ENCODE measurements around the gene TNFRSF12A. TPM values are rescaled to one million over a fixed set of nuclear protein-coding genes. Genes with fewer than 3 reads are reported as not detected.
A peak's percentile ranks its signal among the peaks of the same experiment; 100 is the strongest.

The TNFRSF12A gene
- total and polyA plus RNA-seq, 2 of the 13 experiments (the other 11 are each of a cell fraction or from before 2014, with no cell fraction given): 61.9 to 66.0 TPM

DNA sequence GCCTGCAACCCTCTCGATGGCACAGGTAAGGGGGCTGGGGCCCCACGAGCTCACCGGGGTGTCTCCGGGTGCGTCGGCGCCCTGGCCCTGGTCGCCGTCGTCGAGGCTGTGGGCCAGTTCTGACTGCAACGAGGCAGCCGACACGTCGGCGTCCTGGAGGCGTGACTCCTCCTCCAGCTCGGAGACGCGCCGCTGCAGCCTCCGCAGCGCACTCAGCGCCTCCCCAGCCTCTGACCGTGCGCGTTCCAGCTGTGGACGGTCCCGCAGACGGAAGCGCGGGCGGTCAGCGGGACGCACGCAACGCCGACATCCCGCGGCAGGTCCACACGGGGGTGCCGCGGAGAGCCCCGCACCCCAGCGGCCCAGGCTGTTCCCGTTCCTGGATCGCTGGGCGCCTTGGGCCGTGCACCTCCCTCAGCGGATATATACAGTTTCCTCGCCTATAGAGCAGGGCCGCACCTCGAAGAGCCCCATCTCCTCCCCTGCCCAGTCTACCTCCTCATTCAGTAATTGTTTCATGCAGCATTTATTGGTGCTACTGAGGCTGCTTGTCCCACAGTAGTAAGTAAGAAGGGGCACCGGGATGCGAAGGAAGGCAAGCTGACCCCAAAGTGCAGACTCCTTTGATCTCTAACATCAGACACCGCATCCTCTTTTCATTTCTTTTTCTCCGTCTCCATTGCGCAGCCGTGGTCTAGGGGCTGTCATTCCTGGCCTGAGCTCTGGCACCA lies 9.5 kb downstream of the TNFRSF12A start (continued):
- TF ChIP-seq, protein P1, sequence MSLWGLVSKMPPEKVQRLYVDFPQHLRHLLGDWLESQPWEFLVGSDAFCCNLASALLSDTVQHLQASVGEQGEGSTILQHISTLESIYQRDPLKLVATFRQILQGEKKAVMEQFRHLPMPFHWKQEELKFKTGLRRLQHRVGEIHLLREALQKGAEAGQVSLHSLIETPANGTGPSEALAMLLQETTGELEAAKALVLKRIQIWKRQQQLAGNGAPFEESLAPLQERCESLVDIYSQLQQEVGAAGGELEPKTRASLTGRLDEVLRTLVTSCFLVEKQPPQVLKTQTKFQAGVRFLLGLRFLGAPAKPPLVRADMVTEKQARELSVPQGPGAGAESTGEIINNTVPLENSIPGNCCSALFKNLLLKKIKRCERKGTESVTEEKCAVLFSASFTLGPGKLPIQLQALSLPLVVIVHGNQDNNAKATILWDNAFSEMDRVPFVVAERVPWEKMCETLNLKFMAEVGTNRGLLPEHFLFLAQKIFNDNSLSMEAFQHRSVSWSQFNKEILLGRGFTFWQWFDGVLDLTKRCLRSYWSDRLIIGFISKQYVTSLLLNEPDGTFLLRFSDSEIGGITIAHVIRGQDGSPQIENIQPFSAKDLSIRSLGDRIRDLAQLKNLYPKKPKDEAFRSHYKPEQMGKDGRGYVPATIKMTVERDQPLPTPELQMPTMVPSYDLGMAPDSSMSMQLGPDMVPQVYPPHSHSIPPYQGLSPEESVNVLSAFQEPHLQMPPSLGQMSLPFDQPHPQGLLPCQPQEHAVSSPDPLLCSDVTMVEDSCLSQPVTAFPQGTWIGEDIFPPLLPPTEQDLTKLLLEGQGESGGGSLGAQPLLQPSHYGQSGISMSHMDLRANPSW (CRISPR knock-in tag; IDR thresholded peaks at IDR 0.05; ENCODE audit: borderline replicate concordance): no peak
- TF ChIP-seq HNRNPL (IDR thresholded peaks at IDR 0.05; ENCODE audit: low read depth, low read length) (no peak), ZNF354B (CRISPR knock-in tag; IDR thresholded peaks at IDR 0.05) (no peak), ZNF296 (CRISPR knock-in tag; conservative IDR thresholded peaks at IDR 0.05) (no peak), HMGA1 (CRISPR knock-in tag; conservative IDR thresholded peaks at IDR 0.05) (no peak), HDAC1 (CRISPR knock-in tag; IDR thresholded peaks at IDR 0.05) (no peak), AGO2 (optimal IDR thresholded peaks at IDR 0.05; ENCODE audit: low read depth, low read length) (peak; percentile 68), PCBP2 (optimal IDR thresholded peaks at IDR 0.05; ENCODE audit: low read depth, low read length, poor library complexity, severe bottlenecking) (no peak), ZNF337 (CRISPR knock-in tag; IDR thresholded peaks at IDR 0.05; ENCODE audit: borderline replicate concordance, low read depth) (no peak), KLF9 (CRISPR knock-in tag; IDR thresholded peaks at IDR 0.05; ENCODE audit: low read depth) (no peak), ZNF672 (CRISPR knock-in tag; IDR thresholded peaks at IDR 0.05) (no peak), KDM2A (CRISPR knock-in tag; IDR thresholded peaks at IDR 0.05; ENCODE audit: borderline replicate concordance, low read depth) (peak; percentile 81; the same call in 1 of the 2 replicates), ZBTB7B (CRISPR knock-in tag; IDR thresholded peaks at IDR 0.05) (no peak)
- TF ChIP-seq, protein P2, sequence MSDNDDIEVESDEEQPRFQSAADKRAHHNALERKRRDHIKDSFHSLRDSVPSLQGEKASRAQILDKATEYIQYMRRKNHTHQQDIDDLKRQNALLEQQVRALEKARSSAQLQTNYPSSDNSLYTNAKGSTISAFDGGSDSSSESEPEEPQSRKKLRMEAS (IDR thresholded peaks at IDR 0.05): peak; percentile 76
- TF ChIP-seq, protein P3, sequence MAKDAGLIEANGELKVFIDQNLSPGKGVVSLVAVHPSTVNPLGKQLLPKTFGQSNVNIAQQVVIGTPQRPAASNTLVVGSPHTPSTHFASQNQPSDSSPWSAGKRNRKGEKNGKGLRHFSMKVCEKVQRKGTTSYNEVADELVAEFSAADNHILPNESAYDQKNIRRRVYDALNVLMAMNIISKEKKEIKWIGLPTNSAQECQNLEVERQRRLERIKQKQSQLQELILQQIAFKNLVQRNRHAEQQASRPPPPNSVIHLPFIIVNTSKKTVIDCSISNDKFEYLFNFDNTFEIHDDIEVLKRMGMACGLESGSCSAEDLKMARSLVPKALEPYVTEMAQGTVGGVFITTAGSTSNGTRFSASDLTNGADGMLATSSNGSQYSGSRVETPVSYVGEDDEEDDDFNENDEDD (CRISPR knock-in tag; IDR thresholded peaks at IDR 0.05; ENCODE audit: borderline replicate concordance): peak; percentile 39; the same call in 1 of the 2 replicates
- TF ChIP-seq, protein P4, sequence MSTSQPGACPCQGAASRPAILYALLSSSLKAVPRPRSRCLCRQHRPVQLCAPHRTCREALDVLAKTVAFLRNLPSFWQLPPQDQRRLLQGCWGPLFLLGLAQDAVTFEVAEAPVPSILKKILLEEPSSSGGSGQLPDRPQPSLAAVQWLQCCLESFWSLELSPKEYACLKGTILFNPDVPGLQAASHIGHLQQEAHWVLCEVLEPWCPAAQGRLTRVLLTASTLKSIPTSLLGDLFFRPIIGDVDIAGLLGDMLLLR (CRISPR knock-in tag; IDR thresholded peaks at IDR 0.05): no peak
- TF ChIP-seq, protein P5, sequence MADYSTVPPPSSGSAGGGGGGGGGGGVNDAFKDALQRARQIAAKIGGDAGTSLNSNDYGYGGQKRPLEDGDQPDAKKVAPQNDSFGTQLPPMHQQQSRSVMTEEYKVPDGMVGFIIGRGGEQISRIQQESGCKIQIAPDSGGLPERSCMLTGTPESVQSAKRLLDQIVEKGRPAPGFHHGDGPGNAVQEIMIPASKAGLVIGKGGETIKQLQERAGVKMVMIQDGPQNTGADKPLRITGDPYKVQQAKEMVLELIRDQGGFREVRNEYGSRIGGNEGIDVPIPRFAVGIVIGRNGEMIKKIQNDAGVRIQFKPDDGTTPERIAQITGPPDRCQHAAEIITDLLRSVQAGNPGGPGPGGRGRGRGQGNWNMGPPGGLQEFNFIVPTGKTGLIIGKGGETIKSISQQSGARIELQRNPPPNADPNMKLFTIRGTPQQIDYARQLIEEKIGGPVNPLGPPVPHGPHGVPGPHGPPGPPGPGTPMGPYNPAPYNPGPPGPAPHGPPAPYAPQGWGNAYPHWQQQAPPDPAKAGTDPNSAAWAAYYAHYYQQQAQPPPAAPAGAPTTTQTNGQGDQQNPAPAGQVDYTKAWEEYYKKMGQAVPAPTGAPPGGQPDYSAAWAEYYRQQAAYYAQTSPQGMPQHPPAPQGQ (CRISPR knock-in tag; IDR thresholded peaks at IDR 0.05; ENCODE audit: borderline replicate concordance): no peak
- TF ChIP-seq, protein P6, sequence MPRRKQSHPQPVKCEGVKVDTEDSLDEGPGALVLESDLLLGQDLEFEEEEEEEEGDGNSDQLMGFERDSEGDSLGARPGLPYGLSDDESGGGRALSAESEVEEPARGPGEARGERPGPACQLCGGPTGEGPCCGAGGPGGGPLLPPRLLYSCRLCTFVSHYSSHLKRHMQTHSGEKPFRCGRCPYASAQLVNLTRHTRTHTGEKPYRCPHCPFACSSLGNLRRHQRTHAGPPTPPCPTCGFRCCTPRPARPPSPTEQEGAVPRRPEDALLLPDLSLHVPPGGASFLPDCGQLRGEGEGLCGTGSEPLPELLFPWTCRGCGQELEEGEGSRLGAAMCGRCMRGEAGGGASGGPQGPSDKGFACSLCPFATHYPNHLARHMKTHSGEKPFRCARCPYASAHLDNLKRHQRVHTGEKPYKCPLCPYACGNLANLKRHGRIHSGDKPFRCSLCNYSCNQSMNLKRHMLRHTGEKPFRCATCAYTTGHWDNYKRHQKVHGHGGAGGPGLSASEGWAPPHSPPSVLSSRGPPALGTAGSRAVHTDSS (CRISPR knock-in tag; conservative IDR thresholded peaks at IDR 0.05): no peak
- TF ChIP-seq, protein P7, sequence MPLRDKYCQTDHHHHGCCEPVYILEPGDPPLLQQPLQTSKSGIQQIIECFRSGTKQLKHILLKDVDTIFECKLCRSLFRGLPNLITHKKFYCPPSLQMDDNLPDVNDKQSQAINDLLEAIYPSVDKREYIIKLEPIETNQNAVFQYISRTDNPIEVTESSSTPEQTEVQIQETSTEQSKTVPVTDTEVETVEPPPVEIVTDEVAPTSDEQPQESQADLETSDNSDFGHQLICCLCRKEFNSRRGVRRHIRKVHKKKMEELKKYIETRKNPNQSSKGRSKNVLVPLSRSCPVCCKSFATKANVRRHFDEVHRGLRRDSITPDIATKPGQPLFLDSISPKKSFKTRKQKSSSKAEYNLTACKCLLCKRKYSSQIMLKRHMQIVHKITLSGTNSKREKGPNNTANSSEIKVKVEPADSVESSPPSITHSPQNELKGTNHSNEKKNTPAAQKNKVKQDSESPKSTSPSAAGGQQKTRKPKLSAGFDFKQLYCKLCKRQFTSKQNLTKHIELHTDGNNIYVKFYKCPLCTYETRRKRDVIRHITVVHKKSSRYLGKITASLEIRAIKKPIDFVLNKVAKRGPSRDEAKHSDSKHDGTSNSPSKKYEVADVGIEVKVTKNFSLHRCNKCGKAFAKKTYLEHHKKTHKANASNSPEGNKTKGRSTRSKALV (CRISPR knock-in tag; IDR thresholded peaks at IDR 0.05): peak; percentile 86

All from HepG2 (cell line).